Suprapubic skin (tissue), 3 donors: ENCODE data around the gene KNTC1.
"Not testable (repeated sequence)": the region's sequence is repeated elsewhere in the genome, so short reads cannot be mapped to it uniquely, and the experiment has no call there.

Experiments
- CTCF ChIP-seq, 2 donors: fragments of 200-600 bp in 1 of 2; fragments of 450-650 bp in 1 of 2; sonication (generic) in 1 of 2; IDR thresholded peaks; one replicate each; pipeline ENCODE4 v1.5.1; 2016 to 2019; ENCODE audit warnings: antibody characterized with exemption in 2 of 2, mild to moderate bottlenecking in 1 of 2, moderate library complexity in 1 of 2
- POLR2A ChIP-seq, 2 donors: fragments of 450-650 bp; IDR thresholded peaks; one replicate each; pipeline ENCODE4 v1.6.1; 2017; ENCODE audit warnings: antibody characterized with exemption in 2 of 2, mild to moderate bottlenecking in 2 of 2, moderate library complexity in 2 of 2

GRCh38 chr12:122493222-122493621 is 33.8 kb upstream of the KNTC1 start:
- not testable (repeated sequence) for TF ChIP-seq CTCF, POLR2A (IDR thresholded peaks at IDR 0.05)
